CD4-positive, alpha-beta T cell treated with Interferon gamma for 1 hour (primary cell): ENCODE data around the gene DUSP22.
"Not testable (repeated sequence)": the region's sequence is repeated elsewhere in the genome, so short reads cannot be mapped to it uniquely, and the experiment has no call there.

Experiments
- DNase-seq: peaks from one replicate; pipeline ENCODE4 v3.0.0-alpha.2; 2020

The DUSP22 gene, protein sequence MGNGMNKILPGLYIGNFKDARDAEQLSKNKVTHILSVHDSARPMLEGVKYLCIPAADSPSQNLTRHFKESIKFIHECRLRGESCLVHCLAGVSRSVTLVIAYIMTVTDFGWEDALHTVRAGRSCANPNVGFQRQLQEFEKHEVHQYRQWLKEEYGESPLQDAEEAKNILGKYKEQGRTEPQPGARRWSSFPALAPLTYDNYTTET

DNA sequence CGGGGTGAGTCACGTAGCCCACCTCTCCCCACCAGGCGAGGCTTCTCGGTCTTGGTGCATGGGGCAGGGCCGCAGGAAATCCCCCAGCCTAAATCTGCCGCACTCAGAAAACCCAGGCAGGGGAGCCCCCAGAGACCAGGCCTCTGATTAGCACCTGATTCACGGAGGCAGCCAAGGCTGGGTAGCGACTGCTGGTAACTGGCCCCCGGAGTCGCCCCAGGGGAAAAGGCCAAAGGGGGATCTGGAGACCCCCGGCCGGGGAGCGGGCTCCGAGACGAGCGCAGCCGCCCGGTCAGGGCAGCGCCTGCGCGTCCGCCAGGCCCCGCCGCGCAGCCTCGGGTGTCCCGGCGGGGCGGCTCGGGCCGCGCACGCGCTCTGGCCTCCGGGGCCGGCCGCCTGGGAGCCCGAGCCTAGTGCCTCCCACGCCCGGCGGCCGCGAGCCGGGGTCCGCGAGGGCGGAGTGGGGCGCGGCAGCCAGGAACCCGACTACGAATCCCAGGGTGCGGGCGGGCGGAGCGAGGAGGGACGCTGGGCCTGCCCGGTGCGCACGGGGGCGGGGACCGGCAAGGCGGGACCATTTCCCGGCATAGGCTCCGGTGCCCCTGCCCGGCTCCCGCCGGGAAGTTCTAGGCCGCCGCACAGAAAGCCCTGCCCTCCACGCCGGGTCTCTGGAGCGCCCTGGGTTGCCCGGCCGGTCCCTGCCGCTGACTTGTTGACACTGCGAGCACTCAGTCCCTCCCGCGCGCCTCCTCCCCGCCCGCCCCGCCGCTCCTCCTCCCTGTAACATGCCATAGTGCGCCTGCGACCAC, at the start of gene DUSP22:
TSS of gene DUSP22 (plus strand) at position 791 of the 809 bp plus-strand sequence. CDS start 53 bp downstream, outside the sequence.
- peak; percentile 84 for DNase-seq

- DNase-seq, result peak; percentile 23
Observed at GRCh38 chr6:246352-246751, 45.9 kb upstream of the DUSP22 start.

DNA sequence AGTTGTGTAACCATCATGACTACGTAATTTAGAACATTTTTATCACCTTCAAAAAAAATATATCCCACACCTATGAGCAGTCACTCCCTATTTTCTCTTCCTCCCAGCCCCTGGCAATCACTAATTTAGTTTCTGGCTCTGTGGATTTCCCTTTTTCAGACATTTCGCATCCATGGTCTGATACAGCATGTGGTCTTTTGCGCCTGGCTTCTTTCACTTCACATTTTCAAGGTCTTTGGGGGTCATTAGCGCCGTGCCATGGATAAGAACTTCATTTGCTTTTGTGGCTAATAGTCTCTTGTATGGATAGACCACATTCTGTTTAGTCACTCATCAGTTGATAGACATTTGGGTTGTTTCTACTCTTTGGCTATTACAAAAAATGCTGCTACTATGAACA, 44.9 kb upstream of the DUSP22 start:
- no peak for DNase-seq

GRCh38 chr6:248046-248445, 44.2 kb upstream of the DUSP22 start:
- DNase-seq, result not testable (repeated sequence)

GRCh38 chr6:250676-251075, 41.6 kb upstream of the DUSP22 start:
- DNase-seq, result no peak

GRCh38 chr6:251920-252319, 40.4 kb upstream of the DUSP22 start:
- no peak for DNase-seq

- DNase-seq, result peak; percentile 18
Observed at GRCh38 chr6:252775-253535, 39.3 kb upstream of the DUSP22 start.

- DNase-seq, result no peak
Observed at GRCh38 chr6:254016-254415, 38.3 kb upstream of the DUSP22 start.

DNA sequence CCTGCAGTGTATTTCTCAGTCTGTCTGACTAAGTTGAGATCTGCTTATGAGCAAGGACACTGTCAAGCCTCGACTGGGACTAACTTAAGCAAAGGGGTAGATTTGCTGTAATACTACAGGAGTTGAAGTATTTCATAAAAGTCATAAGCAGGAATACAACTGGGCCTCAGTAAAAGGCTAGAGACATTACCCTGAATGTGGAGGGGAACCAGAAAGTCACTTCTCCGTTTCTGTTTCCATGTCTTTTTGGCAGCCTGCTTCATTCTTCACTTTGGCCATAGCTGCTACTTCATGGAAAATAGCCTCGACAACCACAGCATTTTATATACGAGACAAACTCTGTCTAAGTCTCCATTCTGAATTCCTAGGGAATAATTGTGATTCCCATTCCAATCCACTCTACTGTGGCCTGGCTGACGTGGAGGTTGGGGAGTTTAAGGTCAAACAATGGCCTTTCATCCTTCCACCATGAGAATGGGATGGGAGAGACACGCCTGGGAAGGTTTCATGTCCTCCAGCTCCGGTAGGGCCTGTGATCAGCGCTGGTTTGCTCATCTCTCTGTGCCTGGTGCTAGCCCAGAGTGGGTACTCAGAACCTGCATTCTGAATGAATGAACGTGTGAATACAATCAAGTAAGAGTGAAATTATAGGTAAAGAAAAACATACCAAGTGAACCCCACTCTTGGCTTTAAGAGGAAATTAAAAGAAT, 37.1 kb upstream of the DUSP22 start:
- no peak for DNase-seq

GRCh38 chr6:255751-256083, 36.6 kb upstream of the DUSP22 start:
- peak; percentile 27 for DNase-seq

DNA sequence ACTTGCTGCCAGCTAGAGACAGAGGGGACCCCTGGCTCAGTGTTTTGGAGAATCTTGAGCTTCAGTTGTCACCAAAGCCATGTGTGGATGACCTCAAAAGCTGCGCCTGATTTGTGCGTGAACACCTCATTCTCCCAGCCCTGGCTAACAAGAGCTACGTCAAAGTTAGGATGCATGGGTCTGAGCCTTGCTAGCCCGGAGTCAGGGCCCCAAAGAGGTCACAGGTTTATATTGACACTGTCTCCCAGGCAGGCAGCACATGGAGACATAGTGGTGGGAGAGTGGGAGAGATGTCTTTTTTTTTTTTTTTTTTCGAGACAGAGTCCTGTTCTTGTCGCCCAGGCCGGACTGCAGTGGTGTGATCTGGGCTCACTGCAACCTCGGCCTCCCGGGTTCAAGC, 36.1 kb upstream of the DUSP22 start:
- DNase-seq, result no peak

DNA sequence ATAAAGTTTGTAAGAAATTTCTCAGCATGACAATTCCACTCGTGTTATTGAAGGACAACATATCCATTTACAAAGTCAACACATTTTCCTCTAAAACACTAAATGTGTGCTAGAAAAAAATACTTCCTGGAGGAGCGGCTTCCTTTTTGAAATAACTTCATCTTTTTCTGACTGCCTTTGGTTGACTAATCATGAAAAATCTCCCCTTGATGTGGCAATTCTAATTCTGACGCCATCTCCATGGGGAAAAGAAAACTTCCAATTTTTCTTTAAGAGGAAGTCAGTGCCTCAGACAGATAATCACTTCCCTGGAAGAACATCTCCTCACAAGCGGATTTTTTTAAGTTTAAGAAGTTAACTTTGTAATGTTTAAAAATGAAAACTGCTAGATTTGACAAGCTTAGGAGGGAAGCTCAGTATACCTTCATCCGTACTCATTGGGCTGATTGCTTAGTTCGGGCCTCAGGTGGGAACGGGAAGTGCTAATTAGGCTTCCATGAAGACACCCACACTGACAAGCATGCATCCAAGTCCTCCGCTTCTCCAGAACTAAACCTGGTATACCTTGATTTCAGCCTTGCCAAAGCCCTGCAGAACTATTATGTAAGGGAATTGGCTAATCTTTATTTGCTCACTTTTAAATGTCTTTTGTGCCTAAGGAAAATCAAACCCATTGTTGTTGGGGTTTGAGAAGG, 35.1 kb upstream of the DUSP22 start:
- DNase-seq, result no peak

- DNase-seq, result no peak
Observed at GRCh38 chr6:257774-258173, 34.5 kb upstream of the DUSP22 start.

DNA sequence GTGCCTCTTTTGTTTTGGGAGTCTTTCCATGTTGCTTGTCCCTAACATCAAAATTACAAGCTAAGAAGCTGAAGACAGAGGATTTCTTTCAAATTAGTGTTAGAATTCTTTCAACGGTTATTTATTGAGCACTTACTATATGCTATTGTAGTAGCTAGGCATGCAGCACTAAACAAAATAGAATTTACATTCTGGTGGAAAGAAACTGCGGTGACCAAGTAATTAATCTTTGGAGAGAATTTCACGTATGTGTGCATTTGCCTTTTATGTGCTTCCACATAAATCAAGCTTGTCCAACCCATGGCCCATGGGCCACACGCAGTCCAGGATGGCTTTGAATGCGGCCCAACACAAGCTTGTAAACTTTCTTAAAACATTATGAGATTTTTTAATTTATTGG, 33.0 kb upstream of the DUSP22 start:
- DNase-seq, result no peak

- DNase-seq, result no peak
Observed at GRCh38 chr6:259901-260508, 32.3 kb upstream of the DUSP22 start.

DNA sequence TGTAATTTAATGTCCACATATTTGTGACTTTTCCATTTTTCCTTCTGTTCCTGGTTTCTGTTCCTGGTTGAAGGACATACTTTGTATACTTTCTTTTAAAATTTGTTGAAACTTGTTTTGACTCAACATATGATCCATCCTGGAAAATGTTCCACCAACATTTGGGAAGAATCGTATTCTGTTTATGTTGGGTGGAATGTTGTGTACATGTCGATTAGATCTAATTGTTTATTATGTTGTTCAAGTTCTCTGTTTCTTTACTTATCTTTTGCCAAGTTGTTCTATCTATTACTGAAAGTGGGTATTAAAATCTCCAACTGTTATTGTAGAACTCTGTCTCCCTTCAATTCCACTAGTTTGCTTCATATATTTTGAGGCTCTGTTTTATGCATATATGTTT, 27.7 kb upstream of the DUSP22 start:
- DNase-seq, result no peak

DNA sequence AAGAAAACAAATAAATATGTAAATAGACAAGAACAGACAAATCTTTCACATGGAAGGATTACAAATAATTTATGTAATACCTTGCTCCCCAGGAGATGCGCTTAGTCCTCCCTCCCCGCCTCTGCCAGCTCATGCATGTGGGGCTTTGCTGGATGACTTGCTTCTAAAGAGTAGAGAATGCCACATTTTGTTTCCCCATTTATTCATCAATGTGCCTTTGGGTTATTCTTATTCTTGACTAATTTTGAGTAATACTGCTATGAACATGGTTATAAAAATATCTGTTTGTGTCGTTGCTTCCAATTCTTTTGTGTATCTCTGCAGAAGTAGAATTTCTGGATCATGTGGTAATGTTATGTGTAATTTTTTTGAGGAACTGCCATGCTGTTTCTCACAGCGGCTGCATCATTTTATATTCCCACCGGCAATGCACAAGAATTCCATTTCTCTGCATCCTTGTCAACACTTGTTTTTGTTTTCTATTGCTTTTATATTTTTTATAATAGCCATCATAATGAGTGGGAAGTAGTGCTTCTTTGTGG, 23.8 kb upstream of the DUSP22 start:
- DNase-seq, result no peak

- DNase-seq, result no peak
Observed at GRCh38 chr6:273551-274058, 18.7 kb upstream of the DUSP22 start.

- DNase-seq, result no peak
Observed at GRCh38 chr6:277746-278145, 14.5 kb upstream of the DUSP22 start.

GRCh38 chr6:278494-278893, 13.8 kb upstream of the DUSP22 start:
- DNase-seq, result no peak

DNA sequence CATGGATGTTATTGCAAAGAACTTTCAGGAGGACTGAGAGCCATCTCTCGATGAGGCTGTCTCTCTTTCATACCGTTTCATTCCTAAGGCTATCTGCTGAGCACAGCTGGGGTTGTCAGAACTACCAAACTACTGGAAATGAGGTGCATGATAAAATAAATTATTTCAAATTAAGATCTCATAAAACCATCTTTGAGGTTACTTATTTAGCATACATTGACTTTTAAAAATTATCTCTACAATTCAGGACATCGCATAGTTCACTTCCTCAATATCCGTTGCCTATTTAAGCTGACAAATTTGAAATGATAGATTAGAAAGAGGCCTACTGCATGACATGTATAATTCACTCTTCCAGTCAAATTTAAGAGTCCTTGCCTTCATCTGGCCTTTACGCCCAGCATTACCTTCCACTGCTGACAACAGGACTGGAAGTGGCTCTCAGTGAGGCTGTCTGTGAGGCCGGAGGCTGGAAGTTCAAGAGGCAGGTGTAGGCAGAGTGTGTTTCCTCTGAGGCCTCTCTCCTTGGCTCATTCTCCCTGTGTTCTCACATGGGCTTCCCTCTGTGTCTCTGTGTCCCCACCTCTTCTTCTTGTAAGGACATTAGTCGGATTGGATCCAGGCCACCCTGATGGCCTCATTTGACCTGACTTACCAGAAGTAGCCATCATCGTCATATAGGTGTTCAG, 12.8 kb upstream of the DUSP22 start:
- no peak for DNase-seq
